IPS-NIHi11 (cell line): ENCODE data around the gene AGFG2.

Experiments
- DNase-seq: peaks from one replicate; pipeline ENCODE4 v3.0.0; 2012; ENCODE audit warnings: mixed read lengths, low spot score

Gene AGFG2

GRCh38 chr7:100613412-100614175 lies 74.6 kb downstream of the AGFG2 start:
- DNase-seq = no peak

- no peak for DNase-seq
Observed at GRCh38 chr7:100614308-100614861, 75.4 kb downstream of the AGFG2 start.
